IPS DF 6.9 (cell line): ENCODE data around the gene PIGBOS1.
"Not testable (repeated sequence)": the region's sequence is repeated elsewhere in the genome, so short reads cannot be mapped to it uniquely, and the experiment has no call there.

ENCODE experiments used
- DNase-seq: peaks from one replicate; pipeline ENCODE4 v3.0.0-alpha.2; 2013; ENCODE audit warnings: low read depth, low spot score
- H3K27ac ChIP-seq: one replicate; pipeline ENCODE4 v1.5.1; 2013; ENCODE audit warnings: low read length, control low read depth
- H3K27me3 ChIP-seq: 2 replicates; pipeline ENCODE4 v1.6.1; 2013; ENCODE audit warnings: mild to moderate bottlenecking, low read length; ENCODE audit not compliant: control insufficient read depth, insufficient read depth
- H3K36me3 ChIP-seq: 2 replicates; pipeline ENCODE4 v1.6.1; 2013; ENCODE audit warnings: low read length; ENCODE audit not compliant: control insufficient read depth, insufficient read depth
- H3K4me1 ChIP-seq: 2 replicates; pipeline ENCODE4 v1.6.1; 2013; ENCODE audit warnings: low read length; ENCODE audit not compliant: control insufficient read depth, insufficient read depth
- H3K4me3 ChIP-seq: 2 replicates; pipeline ENCODE4 v1.5.1; 2013; ENCODE audit warnings: mild to moderate bottlenecking, low read length
- H3K9me3 ChIP-seq: 2 replicates; pipeline ENCODE4 v1.6.1; 2013; ENCODE audit warnings: low read length, inconsistent platforms; ENCODE audit not compliant: control insufficient read depth, insufficient read depth
- WGBS: extraction: QIAGEN DNeasy Blood & Tissue Kit; methylation state at CpG from one replicate; pipeline ENCODE4 v1.1.7; 2013; ENCODE audit warnings: mixed read lengths, missing lambda C conversion rate; ENCODE audit not compliant: insufficient read length, insufficient coverage; 5-methylcytosine and 5-hydroxymethylcytosine counted together

Gene PIGBOS1

DNA sequence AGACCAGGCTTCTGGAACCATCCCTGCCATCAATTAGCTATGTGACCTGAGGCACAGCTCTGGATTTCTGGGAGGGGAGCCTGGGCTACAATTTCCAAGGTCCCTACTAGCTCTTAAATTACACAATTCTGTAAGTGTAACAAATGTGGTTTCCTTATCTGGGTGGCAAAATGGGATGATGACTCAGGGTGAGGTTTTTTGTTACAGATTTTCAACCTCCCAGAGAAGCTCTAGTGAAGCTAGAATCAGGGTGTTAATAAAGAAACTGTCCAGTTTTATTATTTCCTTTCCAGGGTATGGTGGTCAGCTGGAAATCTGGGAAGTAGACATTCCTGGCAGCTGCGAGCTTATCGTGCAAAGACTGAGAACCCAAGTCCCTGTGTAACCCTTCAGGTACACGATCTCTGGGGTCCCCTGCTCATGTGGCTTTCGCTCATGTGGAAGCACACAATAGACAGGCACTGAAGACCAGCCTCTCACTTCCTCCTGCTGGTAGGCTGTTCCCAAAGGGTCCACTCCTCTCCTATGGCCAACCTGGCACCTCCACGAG, 36.6 kb downstream of the PIGBOS1 start:
- Histone ChIP-seq H3K4me3 (no peak overlapping the region), H3K4me1 (no peaks in the 10 kb centered on the region), H3K36me3 (no peaks in the 10 kb centered on the region), H3K9me3 (no peaks in the 10 kb centered on the region), H3K27ac (no peak overlapping the region), H3K27me3 (no peaks in the 10 kb centered on the region)
- WGBS: no CpG with 5 or more reads among the region's 5 CpGs
- DNase-seq: no peak

GRCh38 chr15:55281517-55282228, 37.2 kb downstream of the PIGBOS1 start:
- DNase-seq: no peak
- H3K4me1 ChIP-seq: no peaks in the 10 kb centered on the region
- no peak overlapping the region for H3K4me3 ChIP-seq

DNA sequence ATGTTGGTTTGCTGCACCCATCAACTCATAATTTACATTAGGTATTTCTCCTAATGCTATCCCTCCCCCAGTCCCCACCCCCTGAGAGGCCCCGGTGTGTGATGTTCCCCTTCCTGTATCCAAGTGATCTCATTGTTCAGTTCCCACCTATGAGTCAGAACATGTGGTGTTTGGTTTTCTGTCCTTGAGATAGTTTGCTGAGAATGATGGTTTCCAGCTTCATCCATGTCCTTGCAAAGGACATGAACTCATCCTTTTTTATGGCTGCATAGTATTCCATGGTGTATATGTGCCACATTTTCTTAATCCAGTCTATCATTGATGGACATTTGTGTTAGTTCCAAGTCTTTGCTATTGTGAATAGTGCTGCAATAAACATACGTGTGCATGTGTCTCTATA, 38.3 kb downstream of the PIGBOS1 start:
- H3K9me3 ChIP-seq, H3K4me3 ChIP-seq, H3K27ac ChIP-seq, H3K4me1 ChIP-seq, H3K27me3 ChIP-seq, DNase-seq, H3K36me3 ChIP-seq: not testable (repeated sequence)
- no CpG with 5 or more reads among the region's 2 CpGs for WGBS

More at GRCh38 chr15:55281517-55282228, 37.2 kb downstream of the PIGBOS1 start:
- Histone ChIP-seq H3K36me3 (no peaks in the 10 kb centered on the region), H3K9me3 (no peaks in the 10 kb centered on the region), H3K27ac (no peak overlapping the region), H3K27me3 (no peaks in the 10 kb centered on the region)

- no peaks in the 10 kb centered on the region for H3K27me3 ChIP-seq
- H3K4me3 ChIP-seq: no peak overlapping the region
- no peak overlapping the region for H3K27ac ChIP-seq
- no CpG with 5 or more reads among the region's 4 CpGs for WGBS
- H3K9me3 ChIP-seq: no peaks in the 10 kb centered on the region
- no peaks in the 10 kb centered on the region for H3K36me3 ChIP-seq
- no peaks in the 10 kb centered on the region for H3K4me1 ChIP-seq
- no peak for DNase-seq
Observed at GRCh38 chr15:55279746-55280351, 39.1 kb downstream of the PIGBOS1 start.

- H3K27me3 ChIP-seq: no peaks in the 10 kb centered on the region
- no peak overlapping the region for H3K4me3 ChIP-seq
- WGBS: no CpG with 5 or more reads among the region's 2 CpGs
- no peak for DNase-seq
- H3K4me1 ChIP-seq: no peaks in the 10 kb centered on the region
- H3K27ac ChIP-seq: no peak overlapping the region
- no peaks in the 10 kb centered on the region for H3K9me3 ChIP-seq
- no peaks in the 10 kb centered on the region for H3K36me3 ChIP-seq
Observed at GRCh38 chr15:55279100-55279745, 39.7 kb downstream of the PIGBOS1 start.

- Histone ChIP-seq H3K4me1 (no peaks in the 10 kb centered on the region), H3K36me3 (no peaks in the 10 kb centered on the region), H3K4me3 (no peak overlapping the region), H3K9me3 (no peaks in the 10 kb centered on the region), H3K27ac (no peak overlapping the region), H3K27me3 (no peaks in the 10 kb centered on the region)
- no CpG with 5 or more reads among the region's 2 CpGs for WGBS
- no peak for DNase-seq
Observed at GRCh38 chr15:55277715-55278114, 41.2 kb downstream of the PIGBOS1 start.

DNA sequence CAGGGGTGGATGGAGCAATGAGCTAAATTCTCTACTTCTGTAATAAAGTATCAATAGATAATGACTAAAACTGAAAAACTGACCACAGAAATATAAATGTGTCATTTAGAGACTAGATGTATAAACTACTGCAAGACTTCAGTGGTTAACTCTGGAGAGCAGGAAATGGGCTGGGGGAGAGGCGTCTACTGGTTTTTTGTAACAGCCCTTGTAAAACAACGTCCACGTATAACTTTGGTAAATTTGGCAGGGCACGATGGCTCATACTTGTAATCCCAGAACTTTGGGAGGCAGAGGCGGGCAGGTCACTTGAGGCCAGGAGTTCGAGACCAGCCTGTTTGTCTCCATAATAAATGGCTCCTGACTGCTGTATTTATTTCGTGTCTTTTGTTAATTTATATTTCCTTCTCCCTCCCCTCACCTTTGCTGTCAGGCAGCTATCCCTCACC, 41.8 kb downstream of the PIGBOS1 start:
- Histone ChIP-seq H3K27ac (no peak overlapping the region), H3K36me3 (no peaks in the 10 kb centered on the region), H3K4me1 (no peaks in the 10 kb centered on the region), H3K27me3 (no peaks in the 10 kb centered on the region), H3K4me3 (no peak overlapping the region), H3K9me3 (no peaks in the 10 kb centered on the region)
- no peak for DNase-seq
- WGBS: no CpG with 5 or more reads among the region's 7 CpGs

DNA sequence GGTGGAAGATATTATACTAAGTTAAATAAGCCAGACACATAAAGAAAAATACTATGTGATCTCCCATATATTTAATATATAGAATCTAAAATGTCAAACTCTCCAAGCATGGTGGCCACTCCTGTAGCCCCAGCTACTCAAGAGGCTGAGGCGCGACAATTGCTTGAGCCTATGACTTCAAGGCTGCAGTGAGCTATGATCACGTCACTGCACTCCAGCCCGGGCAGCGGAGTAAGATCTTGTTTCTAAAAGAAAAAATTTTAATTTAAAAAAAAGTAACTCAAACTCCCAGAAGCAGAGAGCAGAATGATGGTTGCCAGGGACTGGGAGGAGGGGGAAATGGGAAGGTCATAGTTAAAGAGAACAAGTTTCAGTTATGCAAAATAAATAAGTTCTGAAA, 42.6 kb downstream of the PIGBOS1 start:
- no CpG with 5 or more reads among the region's 5 CpGs for WGBS
- Histone ChIP-seq H3K27me3 (no peaks in the 10 kb centered on the region), H3K4me3 (no peak overlapping the region), H3K9me3 (no peaks in the 10 kb centered on the region), H3K36me3 (no peaks in the 10 kb centered on the region), H3K4me1 (no peaks in the 10 kb centered on the region), H3K27ac (no peak overlapping the region)
- DNase-seq: no peak

- Histone ChIP-seq H3K4me1 (no peaks in the 10 kb centered on the region), H3K27ac (no peak overlapping the region), H3K27me3 (no peaks in the 10 kb centered on the region), H3K36me3 (no peaks in the 10 kb centered on the region), H3K4me3 (no peak overlapping the region), H3K9me3 (no peaks in the 10 kb centered on the region)
- DNase-seq: no peak
- WGBS: no CpG with 5 or more reads among the region's 6 CpGs
Observed at GRCh38 chr15:55270291-55270690, 48.6 kb downstream of the PIGBOS1 start.

- no peaks in the 10 kb centered on the region for H3K36me3 ChIP-seq
- no CpG with 5 or more reads among the region's 2 CpGs for WGBS
Observed at GRCh38 chr15:55268176-55268695, 50.7 kb downstream of the PIGBOS1 start.

More at GRCh38 chr15:55268176-55268695, 50.7 kb downstream of the PIGBOS1 start:
- Histone ChIP-seq H3K4me1 (no peaks in the 10 kb centered on the region), H3K9me3 (no peaks in the 10 kb centered on the region), H3K27me3 (no peaks in the 10 kb centered on the region), H3K4me3 (no peak overlapping the region), H3K27ac (no peak overlapping the region)
- DNase-seq: no peak
